Measurements from ENCODE around the gene BTBD6. TPM values are rescaled to one million over a fixed set of nuclear protein-coding genes. Genes with fewer than 3 reads are reported as not detected.

The BTBD6 gene
- total and polyA plus RNA-seq, 12 donors = 28.1 to 58.2 (median 32.7) TPM

DNA sequence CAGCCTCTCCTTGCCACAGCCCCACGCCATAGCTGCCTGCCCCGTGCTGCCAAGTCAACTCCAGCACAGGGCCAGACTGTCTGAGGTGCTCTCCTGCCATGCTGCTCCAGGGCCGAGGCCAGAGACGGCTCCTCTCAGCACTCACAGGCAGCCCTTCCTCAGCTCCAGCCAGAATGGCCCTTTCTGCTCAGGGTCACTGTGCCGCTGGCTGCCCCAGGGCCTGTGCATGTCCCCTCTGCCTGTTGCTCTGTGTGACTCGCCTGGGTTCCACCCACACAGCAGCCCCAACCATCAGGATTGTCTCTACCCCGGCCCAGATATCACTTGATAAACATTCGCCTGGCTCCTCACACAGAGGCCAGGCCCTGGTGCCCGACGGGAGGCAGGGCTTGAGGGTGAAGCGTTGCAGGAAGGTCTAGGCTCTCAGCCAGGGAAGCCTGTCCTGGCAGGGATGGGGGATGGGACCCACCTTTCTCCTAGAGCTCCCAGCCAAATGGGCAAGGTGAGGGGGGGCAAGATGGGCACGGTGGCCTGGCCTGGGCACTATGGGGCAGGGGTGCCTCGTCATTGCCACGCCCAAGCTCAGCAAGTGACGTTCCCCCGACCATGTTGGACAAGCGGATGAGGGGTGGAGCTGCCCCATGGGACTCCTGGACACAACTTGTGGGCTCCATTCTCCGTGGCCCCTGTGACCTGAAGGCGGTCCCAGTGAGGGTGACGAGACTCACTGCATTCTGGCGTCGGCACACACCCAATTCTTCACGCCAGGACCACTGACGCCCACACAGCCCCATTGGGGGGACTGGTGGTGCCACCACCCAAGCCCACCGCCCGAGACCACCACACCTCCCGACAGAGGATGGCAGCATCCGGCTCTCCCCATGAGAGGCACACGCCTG lies 27.4 kb upstream of the BTBD6 start:
- 69 to 80% methylated on average over 29 of the region's 29 CpGs for WGBS, 2 donors
- H3K4me1 ChIP-seq = peaks cover 0 to 19% (median 7%) of the 10 kb centered on the region in 9 donors
- peaks cover 0 to 95% (median 45%) of the 10 kb centered on the region in 9 donors for H3K36me3 ChIP-seq
- no peaks in the 10 kb centered on the region for H3K9me3 ChIP-seq
- peak overlapping the region in 8 of 10 donors; percentile 26 to 77 (median 64) for H3K27ac ChIP-seq
- ATAC-seq (peak; percentile 68 to 89 (median 81)), DNase-seq (peak; percentile 56 to 71)
- H3K27me3 ChIP-seq = no peaks in the 10 kb centered on the region
- H3K4me3 ChIP-seq = no peak overlapping the region
- intact Hi-C loops (cut with DNase I) = no loop called here
- no peak for TF ChIP-seq CTCF (IDR thresholded peaks at IDR 0.05)

- intact Hi-C loops (cut with DNase I) = no loop called here
- DNase-seq (no peak), ATAC-seq (peak in 1 of 8 donors; percentile 2)
- H3K36me3 ChIP-seq = peaks cover 0 to 98% (median 50%) of the 10 kb centered on the region in 9 donors
- no peaks in the 10 kb centered on the region for H3K9me3 ChIP-seq
- 97% methylated on average over 27 of the region's 27 CpGs for WGBS, 2 donors
- H3K4me1 ChIP-seq = peaks cover 0 to 19% (median 7%) of the 10 kb centered on the region in 9 donors
- no peak overlapping the region for H3K4me3 ChIP-seq
- no peak for TF ChIP-seq CTCF (IDR thresholded peaks at IDR 0.05)
- peak overlapping the region in 4 of 10 donors; percentile 64 to 77 (median 72) for H3K27ac ChIP-seq
- H3K27me3 ChIP-seq = no peaks in the 10 kb centered on the region
Measured at GRCh38 chr14:105221598-105222178, 26.6 kb upstream of the BTBD6 start.

DNA sequence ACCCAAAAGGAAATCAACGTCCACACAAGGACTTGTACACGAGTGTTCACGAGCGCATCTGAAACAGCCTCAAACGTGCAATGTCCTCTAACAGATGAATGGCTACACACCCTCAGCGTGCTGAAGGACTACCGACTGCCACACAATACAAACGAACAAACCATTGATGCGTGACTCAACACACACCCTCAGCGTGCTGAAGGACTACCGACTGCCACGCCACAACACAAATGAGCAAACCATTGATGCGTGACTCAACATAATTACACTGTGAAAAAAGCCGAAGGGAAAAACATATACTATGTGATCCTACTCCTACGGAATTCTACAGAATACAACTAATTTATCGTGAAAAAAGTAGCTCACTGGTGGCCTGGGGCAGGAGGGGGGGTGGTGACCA lies 25.1 kb upstream of the BTBD6 start:
- Histone ChIP-seq H3K4me1 (peaks cover 0 to 19% (median 7%) of the 10 kb centered on the region in 9 donors), H3K27me3 (no peaks in the 10 kb centered on the region), H3K4me3 (no peak overlapping the region), H3K27ac (no peak overlapping the region), H3K36me3 (peaks cover 0 to 93% (median 37%) of the 10 kb centered on the region in 9 donors), H3K9me3 (no peaks in the 10 kb centered on the region)
- DNase-seq (no peak), ATAC-seq (no peak)
- TF ChIP-seq CTCF (IDR thresholded peaks at IDR 0.05) = no peak
- 96 to 97% methylated on average over 16 of the region's 16 CpGs for WGBS, 2 donors
- intact Hi-C loops (cut with DNase I) = no loop called here

DNA sequence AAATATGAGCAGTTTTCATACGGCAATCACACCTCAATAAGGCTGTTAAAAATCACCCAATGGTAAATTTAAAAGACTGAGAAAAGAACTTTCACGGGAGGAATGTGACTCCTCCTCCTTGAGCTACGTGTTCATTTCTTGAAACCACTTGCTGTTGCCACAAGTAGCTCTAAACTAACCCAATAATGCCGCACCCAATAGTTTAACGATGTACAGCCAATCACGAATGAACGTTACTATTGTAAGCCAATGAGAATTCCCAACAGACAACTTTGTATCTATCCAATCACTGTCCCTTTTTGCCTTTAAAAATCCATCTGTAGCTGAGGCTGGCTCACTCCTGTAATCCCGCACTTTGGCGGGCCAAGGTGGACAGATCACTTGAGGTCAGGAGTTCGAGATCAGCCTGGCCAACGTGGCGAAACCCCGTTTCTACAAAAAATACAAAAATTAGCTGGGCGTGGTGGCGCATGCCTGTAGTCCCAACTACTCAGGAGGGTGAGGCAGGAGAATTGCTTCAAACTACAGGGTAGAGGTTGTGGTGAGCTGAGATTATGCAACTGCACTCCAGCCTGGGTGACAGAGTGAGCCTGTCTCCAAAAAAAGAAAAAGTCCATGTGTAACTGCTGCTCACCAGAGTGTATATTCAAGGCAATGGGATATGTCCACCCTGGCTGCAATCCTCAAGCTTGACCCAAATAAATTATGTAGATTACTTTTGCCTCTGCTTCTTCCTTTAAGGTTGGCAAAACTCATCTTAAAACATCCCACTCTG lies 24.4 kb upstream of the BTBD6 start:
- Histone ChIP-seq H3K4me1 (peaks cover 0 to 19% (median 7%) of the 10 kb centered on the region in 9 donors), H3K27ac (no peak overlapping the region), H3K9me3 (no peaks in the 10 kb centered on the region), H3K27me3 (no peaks in the 10 kb centered on the region), H3K4me3 (no peak overlapping the region), H3K36me3 (peaks cover 0 to 89% (median 30%) of the 10 kb centered on the region in 9 donors)
- WGBS, 2 donors = 96% methylated on average over 15 of the region's 15 CpGs
- TF ChIP-seq CTCF (IDR thresholded peaks at IDR 0.05) = no peak
- intact Hi-C loops (cut with DNase I) = no loop called here
- DNase-seq (no peak), ATAC-seq (no peak)
